Colon (tissue), 2 donors: ENCODE measurements around the gene GRK5.
"Not testable (repeated sequence)": the region's sequence is repeated elsewhere in the genome, so short reads cannot be mapped to it uniquely, and the experiment has no call there.

Source experiments
- FAIRE-seq: peaks from 2 replicates; lab custom pipeline; 2012; peaks lifted over from hg19 to GRCh38; lab: Jason Lieb, UNC
- donor health status: control.
- donor health status: control.

GRK5 gene

GRCh38 chr10:119251315-119251708 lies 43.9 kb downstream of the GRK5 start:
- no peak for FAIRE-seq

- no peak for FAIRE-seq
These were observed 44.7 kb downstream of the GRK5 start for GRCh38 chr10:119252051-119252465.

GRCh38 chr10:119252470-119253151 lies 45.2 kb downstream of the GRK5 start:
- FAIRE-seq: no peak

GRCh38 chr10:119253433-119254174 lies 46.2 kb downstream of the GRK5 start:
- no peak for FAIRE-seq

GRCh38 chr10:119254335-119254734 lies 47.0 kb downstream of the GRK5 start:
- FAIRE-seq: no peak

GRCh38 chr10:119256030-119256429 lies 48.7 kb downstream of the GRK5 start:
- FAIRE-seq: no peak

GRCh38 chr10:119256897-119257296 lies 49.5 kb downstream of the GRK5 start:
- FAIRE-seq: no peak

GRCh38 chr10:119257899-119258419 lies 50.6 kb downstream of the GRK5 start:
- no peak for FAIRE-seq

- FAIRE-seq: no peak
These were observed 52.0 kb downstream of the GRK5 start for GRCh38 chr10:119259345-119259744.

GRCh38 chr10:119261016-119261415 lies 53.6 kb downstream of the GRK5 start:
- not testable (repeated sequence) for FAIRE-seq

GRCh38 chr10:119263951-119264617 lies 56.7 kb downstream of the GRK5 start:
- FAIRE-seq: no peak

GRCh38 chr10:119265691-119266090 lies 58.3 kb downstream of the GRK5 start:
- no peak for FAIRE-seq

GRCh38 chr10:119267384-119267783 lies 60.0 kb downstream of the GRK5 start:
- FAIRE-seq: no peak

GRCh38 chr10:119268428-119268827 lies 61.1 kb downstream of the GRK5 start:
- FAIRE-seq: no peak

GRCh38 chr10:119268871-119269506 lies 61.6 kb downstream of the GRK5 start:
- FAIRE-seq: no peak

- no peak for FAIRE-seq
These were observed 62.4 kb downstream of the GRK5 start for GRCh38 chr10:119269737-119270136.

- FAIRE-seq: no peak
These were observed 63.5 kb downstream of the GRK5 start for GRCh38 chr10:119270762-119271366.

- FAIRE-seq: not testable (repeated sequence)
These were observed 65.0 kb downstream of the GRK5 start for GRCh38 chr10:119272338-119272734.

GRCh38 chr10:119272736-119273135 lies 65.4 kb downstream of the GRK5 start:
- no peak for FAIRE-seq

- no peak for FAIRE-seq
These were observed 66.0 kb downstream of the GRK5 start for GRCh38 chr10:119273413-119273812.

- no peak for FAIRE-seq
These were observed 67.2 kb downstream of the GRK5 start for GRCh38 chr10:119274519-119275045.

- FAIRE-seq: no peak
These were observed 67.7 kb downstream of the GRK5 start for GRCh38 chr10:119275085-119275484.
